GM12878 (cell line): ENCODE results near the gene CD83. TPM values are rescaled to one million over a fixed set of nuclear protein-coding genes. Genes with fewer than 3 reads are reported as not detected.

Source experiments
- ATAC-seq: fragments of 200-7000 bp; cut with Tn5 transposase; 3 replicates; pipeline ENCODE4 v1.9.1; 2020; ENCODE audit warnings: mild to moderate bottlenecking, moderate library complexity
- BruUV-seq: library from RNA; stranded (reverse); fragments of 400-500 nt; replicated peaks from 2 replicates; lab custom pipeline; 2021; lab: Mats Ljungman, UMichigan
- CTCF ChIA-PET: fragments of 300-600 bp; sonication (Branson Sonifier 250); formaldehyde crosslinking; extraction: SDS; loops from one replicate; lab custom pipeline; 2021; ENCODE audit warnings: inconsistent platforms; lab: Yijun Ruan, JAX
- POLR2A ChIA-PET: fragments of 350-600 bp; formaldehyde crosslinking; extraction: SDS; loops from one replicate; lab custom pipeline; 2021; ENCODE audit warnings: inconsistent platforms; lab: Charles Lee
- RAD21 ChIA-PET: fragments of 300-600 bp; sonication (Branson Sonifier 250); formaldehyde crosslinking; loops from one replicate; lab custom pipeline; 2023; ENCODE audit warnings: antibody characterized with exemption; ENCODE audit not compliant: unreplicated experiment; lab: Charles Lee
- SMC1A ChIA-PET: fragments of 300-600 bp; sonication (Branson Sonifier 250); formaldehyde crosslinking; loops from one replicate; lab custom pipeline; 2023; ENCODE audit not compliant: unreplicated experiment, uncharacterized antibody; lab: Charles Lee
- DNase-seq: peaks from one replicate; pipeline ENCODE4 v3.0.0-alpha.2; 2011; ENCODE audit warnings: low read depth, low spot score
- FAIRE-seq: peaks from 3 replicates; lab custom pipeline; 2011; peaks lifted over from hg19 to GRCh38; lab: Jason Lieb, UNC
- H2AFZ ChIP-seq: 2 replicates; pipeline ENCODE4 v1.6.0; 2011; ENCODE audit warnings: low read depth, low read length, control low read depth; ENCODE audit not compliant: control insufficient read depth
- H3K27ac ChIP-seq: 2 replicates; pipeline ENCODE4 v1.5.1; 2011; ENCODE audit warnings: control low read depth; ENCODE audit not compliant: control insufficient read depth, insufficient read depth
- H3K27me3 ChIP-seq, 2 experiments: replicated peaks in 1 of 2; 2 replicates each; pipeline versions ENCODE4 v1.6.0 to v1.6.1; 2011; ENCODE audit warnings: low read length in 1 of 2; ENCODE audit not compliant: control insufficient read depth in 2 of 2, insufficient read depth in 2 of 2
- H3K36me3 ChIP-seq, 2 experiments: 2 replicates each; pipeline ENCODE4 v1.5.1; 2011; ENCODE audit warnings: low read length in 1 of 2; ENCODE audit not compliant: control insufficient read depth in 2 of 2, insufficient read depth in 2 of 2
- H3K4me1 ChIP-seq: 2 replicates; pipeline ENCODE4 v1.6.1; 2011; ENCODE audit warnings: mild to moderate bottlenecking, low read length, moderate library complexity, mixed read lengths; ENCODE audit not compliant: control insufficient read depth, insufficient read depth
- H3K4me2 ChIP-seq: 2 replicates; pipeline ENCODE4 v1.6.0; 2011; ENCODE audit warnings: control low read depth; ENCODE audit not compliant: control insufficient read depth, insufficient read depth
- H3K4me3 ChIP-seq: fragments of 200-600 bp; sonication (generic); 2 replicates; pipeline ENCODE4 v1.5.1; 2016
- H3K79me2 ChIP-seq: 2 replicates; pipeline ENCODE4 v1.6.0; 2011; ENCODE audit warnings: low read length; ENCODE audit not compliant: control insufficient read depth, insufficient read depth
- H3K9ac ChIP-seq: 2 replicates; pipeline ENCODE4 v1.8.0; 2011; ENCODE audit warnings: low read length, control low read depth, mixed read lengths; ENCODE audit not compliant: control insufficient read depth, insufficient read depth
- H3K9me3 ChIP-seq: replicated peaks from 3 replicates; pipeline ENCODE4 v1.5.1; 2011; ENCODE audit warnings: mild to moderate bottlenecking, low read length; ENCODE audit not compliant: control insufficient read depth, insufficient read depth
- H4K20me1 ChIP-seq: 2 replicates; pipeline ENCODE4 v1.6.0; 2011; ENCODE audit not compliant: control insufficient read depth, insufficient read depth
- HDAC6 ChIP-seq: fragments of 200-600 bp; sonication (generic); IDR thresholded peaks from one replicate; pipeline ENCODE4 v1.8.0; 2017; ENCODE audit warnings: antibody characterized with exemption; ENCODE audit not compliant: unreplicated experiment
- IKZF1 ChIP-seq: fragments of 450-650 bp; conservative IDR thresholded peaks from 2 replicates; pipeline ENCODE4 v1.6.1; 2017; ENCODE audit warnings: antibody characterized with exemption, mild to moderate bottlenecking
- IRF3 ChIP-seq: fragments of 450-650 bp; IDR thresholded peaks from 2 replicates; pipeline ENCODE4 v1.6.1; 2014; ENCODE audit warnings: mild to moderate bottlenecking
- MXI1 ChIP-seq: fragments of 150-350 bp; IDR thresholded peaks from 2 replicates; pipeline ENCODE4 v1.6.1; 2011; ENCODE audit warnings: low read depth, mild to moderate bottlenecking, inconsistent platforms, low read length, improper control_type of control experiment
- NFIC ChIP-seq: IDR thresholded peaks from 2 replicates; pipeline ENCODE4 v1.6.1; 2012; ENCODE audit warnings: low read depth, mild to moderate bottlenecking, inconsistent platforms, low read length, moderate library complexity
- RAD21 ChIP-seq: IDR thresholded peaks from 2 replicates; pipeline ENCODE4 v1.6.1; 2011; ENCODE audit warnings: mild to moderate bottlenecking, low read depth, low read length, moderate library complexity; ENCODE audit not compliant: insufficient read depth
- SMARCA5 ChIP-seq: fragments of 450-650 bp; IDR thresholded peaks from 2 replicates; pipeline ENCODE4 v1.6.1; 2017; ENCODE audit warnings: mild to moderate bottlenecking
- TCF12 ChIP-seq: IDR thresholded peaks from 2 replicates; pipeline ENCODE4 v1.6.1; 2011; ENCODE audit warnings: low read depth, mild to moderate bottlenecking, low read length
- ZBTB40 ChIP-seq: fragments of 450-650 bp; IDR thresholded peaks from 2 replicates; pipeline ENCODE4 v1.6.1; 2016; ENCODE audit warnings: mild to moderate bottlenecking, moderate library complexity, borderline replicate concordance
- ZNF274 ChIP-seq: IDR thresholded peaks from one replicate; pipeline ENCODE4 v1.8.0; 2011; ENCODE audit not compliant: insufficient read length, insufficient read depth
- ZNF622 ChIP-seq: fragments of 450-650 bp; IDR thresholded peaks from 2 replicates; pipeline ENCODE4 v1.6.1; 2017; ENCODE audit warnings: mild to moderate bottlenecking, inconsistent platforms
- WGBS: methylation state at CpG from one replicate; pipeline ENCODE4 v1.1.6; 2016; ENCODE audit warnings: low lambda C conversion rate; ENCODE audit not compliant: insufficient replicate concordance, insufficient coverage; ENCODE audit errors: missing lambda C conversion rate; 5-methylcytosine and 5-hydroxymethylcytosine counted together
- in situ Hi-C: fragments of 300-500 bp; cut with MboI; formaldehyde crosslinking; loops from 9 replicates; pipeline ENCODE4 v1.14.3; 2018; ENCODE audit warnings: mixed read lengths
- intact Hi-C: fragments of 100-400 bp; cut with micrococcal nuclease; formaldehyde crosslinking; loops from one replicate; pipeline ENCODE4 v1.14.2; 2022; ENCODE audit not compliant: unreplicated experiment
- polyA plus RNA-seq, 11 experiments: library from polyadenylated mRNA; depleted of rRNA in 4 of 11; unstranded in 6 of 11; stranded (reverse) in 5 of 11; fragments of >200 nt; fragmentation: Nextera tagmentation in 4 of 11; fragmentation: Illumina TruSeq in 1 of 11; extraction: Ambion mirVana in 4 of 11; extraction: Trizol in 1 of 11; gene quantifications; 1 replicate in 1 of 11; 2 replicates in 10 of 11; pipeline versions ENCODE4 v1.2.1 to v1.2.3, GENCODE V29; 2011 to 2016; ENCODE audit warnings: inconsistent platforms in 2 of 11, missing spikeins in 2 of 11, low read depth in 1 of 11
- total RNA-seq, 4 experiments: library from RNA; depleted of rRNA in 3 of 4; stranded (reverse); fragments of >200 nt in 3 of 4; fragmentation: Illumina TruSeq in 1 of 4; extraction: Trizol in 1 of 4; gene quantifications; 2 replicates each; pipeline versions ENCODE4 v1.2.1 to v1.2.3, GENCODE V29; 2013 to 2021

CD83 gene
- total and polyA plus RNA-seq, 10 of the 15 experiments (the other 5 are each of a cell fraction or from before 2014, with no cell fraction given) = 76.1 to 174 (median 129) TPM

- no peak for TF ChIP-seq ZBTB40
- no peak for TF ChIP-seq IKZF1
- no peak for TF ChIP-seq MXI1
Measured at GRCh38 chr6:14159090-14159489, 41.5 kb downstream of the CD83 start (continued).

- no peaks in the 10 kb centered on the region for H3K27me3 ChIP-seq
- no peak overlapping the region for H3K9ac ChIP-seq
- no peak overlapping the region for H3K4me2 ChIP-seq
- BruUV-seq = no TSS peak
- no peak for DNase-seq
- no peak overlapping the region for H3K27ac ChIP-seq
- H4K20me1 ChIP-seq = no peaks in the 10 kb centered on the region
- in situ Hi-C loops = no loop called here
- intact Hi-C loops = no loop called here
- no peaks in the 10 kb centered on the region for H3K36me3 ChIP-seq
- CTCF ChIA-PET = interaction anchor here (1.0 kb wide), 1 partner anchor 11 kb away, joined by 3 read pairs; no protein-coding TSS in a partner anchor
- POLR2A ChIA-PET = no interaction called here
- RAD21 ChIA-PET = no interaction called here
- WGBS = 50% methylated on average over 2 of the region's 2 CpGs
- H2AFZ ChIP-seq = no peak overlapping the region
- FAIRE-seq = no peak
- no peak overlapping the region for H3K4me3 ChIP-seq
- H3K79me2 ChIP-seq = no peaks in the 10 kb centered on the region
- ATAC-seq = no peak
- TF ChIP-seq ZNF274 = no peak
- TF ChIP-seq ZNF622 = no peak
- TF ChIP-seq SMARCA5 = no peak
- no peak for TF ChIP-seq HDAC6
- no peak for TF ChIP-seq IRF3
- TF ChIP-seq RAD21 = no peak
- no peak for TF ChIP-seq TCF12
- TF ChIP-seq NFIC = no peak
- no peaks in the 10 kb centered on the region for H3K4me1 ChIP-seq
- H3K9me3 ChIP-seq = peaks cover 1% of the 10 kb centered on the region; the same call in 2 of the 3 replicates
- SMC1A ChIA-PET = interaction anchor here (0.7 to 2.1 kb wide), 2 partner anchors 34 to 1391 kb away, joined by 4 to 5 read pairs; no protein-coding TSS in a partner anchor
Measured at GRCh38 chr6:14162826-14163225, 45.3 kb downstream of the CD83 start.
